RWPE2 (cell line): ENCODE data around the gene DTNBP1.

Experiments
- ATAC-seq: fragments of 200-7000 bp; cut with Tn5 transposase; 3 replicates; pipeline ENCODE4 v1.9.1; 2021; ENCODE audit warnings: low read depth
- DNase-seq: peaks from one replicate; pipeline ENCODE4 v3.0.0-alpha.2; 2020; ENCODE audit warnings: low spot score
- H3K27ac ChIP-seq: fragments of 450-650 bp; 2 replicates; pipeline ENCODE4 v1.5.1; 2017; ENCODE audit warnings: mild to moderate bottlenecking; ENCODE audit not compliant: poor library complexity, severe bottlenecking
- H3K27me3 ChIP-seq: fragments of 250-450 bp; sonication (Bioruptor Pico); 2 replicates; pipeline ENCODE4 v1.5.1; 2021; ENCODE audit warnings: mild to moderate bottlenecking, moderate library complexity; ENCODE audit not compliant: insufficient read depth, poor library complexity, severe bottlenecking
- H3K36me3 ChIP-seq: fragments of 250-450 bp; sonication (Bioruptor Pico); 2 replicates; pipeline ENCODE4 v1.5.1; 2020; ENCODE audit warnings: low read depth, mild to moderate bottlenecking, moderate library complexity
- H3K4me1 ChIP-seq: fragments of 250-450 bp; sonication (Bioruptor Pico); 2 replicates; pipeline ENCODE4 v1.5.1; 2021; ENCODE audit warnings: mild to moderate bottlenecking, moderate library complexity; ENCODE audit not compliant: insufficient read depth, poor library complexity, severe bottlenecking
- H3K4me3 ChIP-seq: fragments of 250-450 bp; sonication (Bioruptor Pico); 2 replicates; pipeline ENCODE4 v1.5.1; 2021; ENCODE audit warnings: mild to moderate bottlenecking, moderate library complexity; ENCODE audit not compliant: severe bottlenecking
- H3K9me3 ChIP-seq: fragments of 250-450 bp; sonication (Bioruptor Pico); 2 replicates; pipeline ENCODE4 v1.5.1; 2021; ENCODE audit warnings: mild to moderate bottlenecking, moderate library complexity; ENCODE audit not compliant: severe bottlenecking
- CTCF ChIP-seq: fragments of 450-650 bp; IDR thresholded peaks from one replicate; pipeline ENCODE4 v1.5.1; 2017; ENCODE audit warnings: mild to moderate bottlenecking, moderate library complexity; ENCODE audit not compliant: poor library complexity, severe bottlenecking

The DTNBP1 gene

DNA sequence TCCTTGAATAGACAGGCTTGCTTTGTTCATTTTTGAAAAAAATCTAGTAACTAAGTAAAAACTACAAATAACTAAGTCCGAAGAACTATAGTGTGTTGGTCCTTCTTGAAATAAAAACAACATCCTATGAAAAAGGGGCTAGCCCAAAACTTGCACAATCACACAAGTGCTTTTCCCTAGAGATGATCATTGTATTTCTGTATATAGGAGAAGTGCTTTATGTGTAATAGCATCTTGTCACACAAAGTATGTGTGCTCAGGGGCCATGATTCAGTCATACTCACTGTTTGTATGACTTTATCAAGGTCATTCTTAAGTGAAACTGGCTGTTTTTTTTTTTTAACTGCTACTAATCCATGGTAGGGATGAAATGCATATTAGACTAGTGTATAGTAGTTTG lies 179.8 kb downstream of the DTNBP1 start:
- Histone ChIP-seq H3K4me1 (peaks cover 23% of the 10 kb centered on the region), H3K27me3 (no peaks in the 10 kb centered on the region), H3K27ac (no peak overlapping the region), H3K9me3 (no peaks in the 10 kb centered on the region), H3K36me3 (peaks cover 7% of the 10 kb centered on the region), H3K4me3 (no peak overlapping the region)
- no peak for TF ChIP-seq CTCF
- ATAC-seq: no peak
- no peak for DNase-seq

DNA sequence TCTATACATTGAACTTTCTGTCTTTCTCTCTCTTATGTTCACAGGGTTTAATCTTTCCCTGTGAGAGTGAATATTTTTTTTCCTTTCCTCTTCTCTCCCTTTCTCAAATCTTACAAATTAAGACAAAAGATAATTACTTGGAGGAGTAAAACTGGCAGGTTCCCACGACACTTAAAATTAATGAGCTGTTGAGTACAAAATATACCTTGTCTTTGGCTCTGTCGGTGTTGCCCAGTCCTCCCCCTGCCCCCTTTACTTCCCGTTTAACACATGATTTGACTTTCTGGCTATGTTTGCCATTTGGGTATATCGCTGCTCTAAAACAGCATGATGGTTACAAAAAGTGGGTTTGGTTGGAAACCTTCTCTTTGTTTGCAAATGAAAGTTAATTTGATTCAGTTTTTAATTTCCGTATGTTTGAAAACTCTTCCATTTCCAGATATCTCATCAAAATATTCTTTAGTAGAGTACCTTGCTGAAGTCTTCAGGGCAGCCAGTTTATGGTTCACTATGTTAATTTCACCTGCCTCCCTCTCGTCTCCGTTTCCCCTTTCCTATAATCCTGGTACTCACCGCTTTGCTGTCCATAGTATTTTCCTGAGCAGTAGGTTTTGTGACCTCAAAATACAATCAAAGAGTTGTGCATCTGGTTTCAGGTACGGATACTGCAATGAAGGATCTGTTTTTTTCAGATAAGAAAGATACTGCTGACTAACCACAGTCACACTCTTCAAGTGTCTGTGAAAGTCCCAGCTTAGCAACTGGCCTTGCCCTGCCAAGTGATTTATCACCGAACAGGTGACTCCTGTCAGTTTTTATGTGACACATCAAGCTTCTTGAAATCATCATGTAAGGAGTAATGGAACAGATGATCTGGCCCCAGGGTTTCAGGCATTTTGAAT lies 181.2 kb downstream of the DTNBP1 start:
- no peaks in the 10 kb centered on the region for H3K9me3 ChIP-seq
- H3K4me3 ChIP-seq: no peak overlapping the region
- peaks cover 23% of the 10 kb centered on the region for H3K4me1 ChIP-seq
- no peak for ATAC-seq
- H3K27ac ChIP-seq: no peak overlapping the region
- TF ChIP-seq CTCF: no peak
- H3K27me3 ChIP-seq: no peaks in the 10 kb centered on the region
- DNase-seq: no peak
- no peaks in the 10 kb centered on the region for H3K36me3 ChIP-seq

- Histone ChIP-seq H3K27ac (peak overlapping the region; percentile 42), H3K9me3 (no peaks in the 10 kb centered on the region), H3K27me3 (no peaks in the 10 kb centered on the region), H3K4me3 (no peak overlapping the region), H3K4me1 (peaks cover 17% of the 10 kb centered on the region), H3K36me3 (no peaks in the 10 kb centered on the region; the same call in 1 of the 2 replicates)
- ATAC-seq (no peak), DNase-seq (no peak)
- no peak for TF ChIP-seq CTCF
Measured at GRCh38 chr6:15480525-15480924, 182.3 kb downstream of the DTNBP1 start.

DNA sequence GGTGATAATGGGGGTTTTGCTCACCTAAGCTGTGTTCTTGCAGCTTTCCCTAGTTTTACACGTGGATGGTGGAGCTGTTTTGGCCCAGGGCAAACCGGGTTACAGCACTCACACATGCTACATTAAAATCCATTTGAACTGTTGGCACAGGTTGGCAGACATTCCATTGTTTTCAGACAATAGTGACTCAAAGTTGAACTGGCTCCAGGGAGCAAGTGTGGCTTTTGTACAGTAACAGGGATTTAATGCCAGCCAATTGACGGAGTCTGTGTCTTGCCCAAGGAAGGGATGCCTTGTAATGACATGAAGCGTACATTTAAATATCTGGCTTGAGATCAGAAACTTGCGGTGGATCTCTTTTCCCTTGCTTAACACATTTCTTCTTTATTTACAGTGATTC lies 183.1 kb downstream of the DTNBP1 start:
- ATAC-seq (peak; percentile 96), DNase-seq (no peak)
- H3K4me3 ChIP-seq: no peak overlapping the region
- H3K27me3 ChIP-seq: no peaks in the 10 kb centered on the region
- no peaks in the 10 kb centered on the region for H3K9me3 ChIP-seq
- TF ChIP-seq CTCF: no peak
- H3K27ac ChIP-seq: peak overlapping the region; percentile 42
- H3K4me1 ChIP-seq: peaks cover 12% of the 10 kb centered on the region
- H3K36me3 ChIP-seq: peaks cover 3% of the 10 kb centered on the region

GRCh38 chr6:15477746-15478145 lies 185.1 kb downstream of the DTNBP1 start:
- H3K36me3 ChIP-seq: peaks cover 7% of the 10 kb centered on the region
- no peaks in the 10 kb centered on the region for H3K9me3 ChIP-seq
- H3K27ac ChIP-seq: no peak overlapping the region
- no peaks in the 10 kb centered on the region for H3K27me3 ChIP-seq
- H3K4me1 ChIP-seq: peaks cover 30% of the 10 kb centered on the region
- ATAC-seq (no peak), DNase-seq (no peak)
- H3K4me3 ChIP-seq: no peak overlapping the region
- TF ChIP-seq CTCF: no peak
